Activated effector memory CD4-positive, alpha-beta T cell treated with anti-CD3 and anti-CD28 coated beads, Interleukin-2, amount 50 U/mL, for 16 hours (primary cell): Measurements from ENCODE around the gene ZER1.

ENCODE experiments used
- DNase-seq: peaks from one replicate; pipeline ENCODE4 v3.0.0-alpha.2; 2020

Gene ZER1

GRCh38 chr9:128732576-128732975, 39.2 kb downstream of the ZER1 start:
- DNase-seq, result no peak

- DNase-seq, result no peak
These were observed 40.0 kb downstream of the ZER1 start for GRCh38 chr9:128731691-128732090.

- no peak for DNase-seq
These were observed 40.6 kb downstream of the ZER1 start for GRCh38 chr9:128731093-128731492.

- DNase-seq, result no peak
These were observed 41.8 kb downstream of the ZER1 start for GRCh38 chr9:128729766-128730517.

- no peak for DNase-seq
These were observed 42.4 kb downstream of the ZER1 start for GRCh38 chr9:128729302-128729701.

GRCh38 chr9:128728298-128728697, 43.4 kb downstream of the ZER1 start:
- no peak for DNase-seq

- no peak for DNase-seq
These were observed 44.0 kb downstream of the ZER1 start for GRCh38 chr9:128727640-128728248.

- peak; percentile 79 for DNase-seq
These were observed 46.9 kb downstream of the ZER1 start for GRCh38 chr9:128724744-128725211.

- DNase-seq, result peak; percentile 100
These were observed 47.6 kb downstream of the ZER1 start, which contains the start of gene ZDHHC12 for GRCh38 chr9:128723866-128724743. Gene ZDHHC12 (minus strand): TSS chr9:128724127. CDS start chr9:128724093, 34 bp downstream.

- DNase-seq, result no peak
These were observed 48.3 kb downstream of the ZER1 start for GRCh38 chr9:128723352-128723865.

GRCh38 chr9:128722380-128723351, 49.1 kb downstream of the ZER1 start:
- no peak for DNase-seq

GRCh38 chr9:128721487-128722010, 50.2 kb downstream of the ZER1 start:
- DNase-seq, result no peak

GRCh38 chr9:128720841-128721486, 50.8 kb downstream of the ZER1 start:
- no peak for DNase-seq

- DNase-seq, result no peak
These were observed 51.7 kb downstream of the ZER1 start for GRCh38 chr9:128719919-128720605.

- DNase-seq, result no peak
These were observed 53.3 kb downstream of the ZER1 start for GRCh38 chr9:128718475-128718874.

GRCh38 chr9:128718047-128718446, 53.7 kb downstream of the ZER1 start:
- DNase-seq, result no peak

GRCh38 chr9:128716581-128717254, 55.0 kb downstream of the ZER1 start:
- no peak for DNase-seq

- no peak for DNase-seq
These were observed 56.3 kb downstream of the ZER1 start for GRCh38 chr9:128715436-128715750.

GRCh38 chr9:128714586-128715435, 56.9 kb downstream of the ZER1 start:
- DNase-seq, result no peak
